HepG2 (cell line): ENCODE measurements around the gene AMN.

Source experiments
- FOXM1 ChIP-seq: sonication (generic); formaldehyde crosslinking; IDR thresholded peaks from 2 replicates; pipeline ENCODE4 v1.5.0; 2020; ENCODE audit warnings: missing genetic modification reagents
- MEIS2 ChIP-seq: sonication (generic); formaldehyde crosslinking; IDR thresholded peaks from 2 replicates; pipeline ENCODE4 v1.9.0; 2021; ENCODE audit warnings: mild to moderate bottlenecking, missing genetic modification reagents
- POLR2A ChIP-seq, 2 experiments: IDR thresholded peaks; 2 replicates each; pipeline ENCODE4 v1.6.1; 2011; ENCODE audit warnings: low read depth in 2 of 2, low read length in 2 of 2, mild to moderate bottlenecking in 1 of 2, moderate library complexity in 1 of 2; ENCODE audit not compliant: insufficient read depth in 1 of 2
- POLR2AphosphoS5 ChIP-seq: IDR thresholded peaks from 2 replicates; pipeline ENCODE4 v1.6.1; 2012; ENCODE audit warnings: low read depth, low read length
- POLR2G ChIP-seq: fragments of 200-400 bp; formaldehyde crosslinking; IDR thresholded peaks from 2 replicates; pipeline ENCODE4 v1.6.1; 2018; ENCODE audit warnings: mild to moderate bottlenecking, low read depth, low read length, moderate library complexity
- RAD21 ChIP-seq: fragments of 450-650 bp; formaldehyde crosslinking; IDR thresholded peaks from 2 replicates; pipeline ENCODE4 v1.5.0; 2020; ENCODE audit warnings: mild to moderate bottlenecking
- RFX5 ChIP-seq: IDR thresholded peaks from 2 replicates; pipeline ENCODE4 v1.6.1; 2011; ENCODE audit warnings: low read depth, low read length, improper control_type of control experiment

GRCh38 chr14:102939820-102940561 lies 17.5 kb downstream of the AMN start:
- TF ChIP-seq RFX5 (no peak), MEIS2 (no peak), FOXM1 (no peak), POLR2G (no peak), RAD21 (CRISPR knock-in tag) (no peak), POLR2AphosphoS5 (no peak), POLR2A (IDR thresholded peaks at IDR 0.05; ENCODE audit: insufficient read depth in 1 of 2, low read depth in 2 of 2, low read length in 2 of 2) (no peak)
